Smooth muscle cell (in vitro differentiated cells): ENCODE results near the gene CSMD2. TPM values are rescaled to one million over a fixed set of nuclear protein-coding genes. Genes with fewer than 3 reads are reported as not detected.
A peak's percentile ranks its signal among the peaks of the same experiment; 100 is the strongest.

Experiments used
- DNase-seq: peaks from one replicate; lab custom pipeline; 2025; ENCODE audit not compliant: unreplicated experiment; lab: John Stamatoyannopoulos, UW
- H2AFZ ChIP-seq: fragments of 200-600 bp; sonication (generic); 2 replicates; pipeline ENCODE4 v1.6.0; 2016; ENCODE audit warnings: antibody characterized with exemption, low read depth, mild to moderate bottlenecking
- H3F3A ChIP-seq: fragments of 200-600 bp; sonication (generic); 2 replicates; pipeline ENCODE4 v1.6.0; 2017; ENCODE audit warnings: antibody characterized with exemption, low read depth
- H3K27ac ChIP-seq: fragments of 200-600 bp; sonication (generic); 2 replicates; pipeline ENCODE4 v1.5.1; 2016; ENCODE audit warnings: low read depth, mild to moderate bottlenecking
- H3K27me3 ChIP-seq: fragments of 200-600 bp; sonication (generic); 2 replicates; pipeline ENCODE4 v1.6.1; 2016; ENCODE audit warnings: low read depth, mild to moderate bottlenecking
- H3K36me3 ChIP-seq: fragments of 200-600 bp; sonication (generic); 2 replicates; pipeline ENCODE4 v1.5.1; 2016; ENCODE audit warnings: low read depth
- H3K4me1 ChIP-seq: fragments of 200-600 bp; sonication (generic); 2 replicates; pipeline ENCODE4 v1.5.1; 2016; ENCODE audit warnings: low read depth
- H3K4me2 ChIP-seq: fragments of 200-600 bp; sonication (generic); 2 replicates; pipeline ENCODE4 v1.6.0; 2016; ENCODE audit warnings: mild to moderate bottlenecking
- H3K4me3 ChIP-seq: fragments of 200-600 bp; sonication (generic); 2 replicates; pipeline ENCODE4 v1.5.1; 2016; ENCODE audit warnings: mild to moderate bottlenecking
- H3K79me2 ChIP-seq: fragments of 200-600 bp; sonication (generic); 2 replicates; pipeline ENCODE4 v1.6.0; 2016; ENCODE audit warnings: low read depth, mild to moderate bottlenecking
- H3K9ac ChIP-seq: fragments of 200-600 bp; sonication (generic); 2 replicates; pipeline ENCODE4 v1.6.0; 2016; ENCODE audit warnings: low read depth
- H3K9me3 ChIP-seq: fragments of 200-600 bp; sonication (generic); replicated peaks from 2 replicates; pipeline ENCODE4 v1.5.1; 2016; ENCODE audit warnings: low read depth
- H4K20me1 ChIP-seq: fragments of 200-600 bp; sonication (generic); 2 replicates; pipeline ENCODE4 v1.6.0; 2016; ENCODE audit warnings: low read depth
- CTCF ChIP-seq: fragments of 200-600 bp; sonication (generic); IDR thresholded peaks from 2 replicates; pipeline ENCODE4 v1.5.1; 2017; ENCODE audit warnings: borderline replicate concordance, mild to moderate bottlenecking, antibody characterized with exemption; ENCODE audit not compliant: insufficient read depth, poor library complexity, severe bottlenecking
- WGBS: methylation state at CpG from one replicate; pipeline ENCODE4 v1.1.7; 2016; ENCODE audit warnings: low lambda C conversion rate; 5-methylcytosine and 5-hydroxymethylcytosine counted together
- polyA plus RNA-seq: library from polyadenylated mRNA; unstranded; fragments of >200 nt; fragmentation: Nextera tagmentation; extraction: Ambion mirVana; gene quantifications from 2 replicates; pipeline ENCODE4 v1.2.1, GENCODE V29; 2016
- total RNA-seq: library from RNA; depleted of rRNA; stranded (reverse); fragments of >200 nt; gene quantifications from 2 replicates; pipeline ENCODE4 v1.2.3, GENCODE V29; 2014

The CSMD2 gene
- total and polyA plus RNA-seq, 2 experiments from 2014 or later = 0.65 to 1.8 TPM

GRCh38 chr1:33880305-33880704, 284.7 kb downstream of the CSMD2 start:
- Histone ChIP-seq H3K79me2 (no peaks in the 10 kb centered on the region), H3K9me3 (no peaks in the 10 kb centered on the region), H2AFZ (no peak overlapping the region), H3K27ac (no peak overlapping the region), H3K4me3 (no peak overlapping the region), H3K4me2 (no peak overlapping the region), H3K9ac (no peak overlapping the region), H3F3A (no peaks in the 10 kb centered on the region), H3K27me3 (peaks cover 15% of the 10 kb centered on the region), H4K20me1 (no peaks in the 10 kb centered on the region), H3K36me3 (no peaks in the 10 kb centered on the region), H3K4me1 (no peaks in the 10 kb centered on the region)
- 61% methylated on average over 2 of the region's 2 CpGs for WGBS
- no peak for DNase-seq
- no peak for TF ChIP-seq CTCF

- 92% methylated on average over 2 of the region's 2 CpGs for WGBS
- DNase-seq = no peak
- Histone ChIP-seq H3K9me3 (no peaks in the 10 kb centered on the region), H3K9ac (no peak overlapping the region), H3K4me1 (no peaks in the 10 kb centered on the region), H4K20me1 (no peaks in the 10 kb centered on the region), H2AFZ (no peak overlapping the region), H3F3A (no peaks in the 10 kb centered on the region), H3K4me3 (no peak overlapping the region), H3K27ac (no peak overlapping the region), H3K27me3 (peaks cover 15% of the 10 kb centered on the region), H3K4me2 (no peak overlapping the region), H3K36me3 (no peaks in the 10 kb centered on the region), H3K79me2 (no peaks in the 10 kb centered on the region)
- no peak for TF ChIP-seq CTCF
These were observed 286.6 kb downstream of the CSMD2 start for GRCh38 chr1:33878392-33878791.

GRCh38 chr1:33876970-33877650, 287.9 kb downstream of the CSMD2 start:
- Histone ChIP-seq H3F3A (no peaks in the 10 kb centered on the region), H3K9ac (no peak overlapping the region), H3K27ac (no peak overlapping the region), H3K4me1 (no peaks in the 10 kb centered on the region), H3K27me3 (peaks cover 4% of the 10 kb centered on the region), H3K4me3 (no peak overlapping the region), H3K36me3 (no peaks in the 10 kb centered on the region), H3K4me2 (no peak overlapping the region), H3K79me2 (no peaks in the 10 kb centered on the region), H3K9me3 (no peaks in the 10 kb centered on the region), H4K20me1 (no peaks in the 10 kb centered on the region), H2AFZ (no peak overlapping the region)
- TF ChIP-seq CTCF = no peak
- WGBS = 73% methylated on average over 5 of the region's 5 CpGs
- DNase-seq = no peak

- H3F3A ChIP-seq = no peaks in the 10 kb centered on the region
- WGBS = 78% methylated on average over 3 of the region's 3 CpGs
- TF ChIP-seq CTCF = peak; percentile 17
- no peaks in the 10 kb centered on the region for H3K27me3 ChIP-seq
- no peaks in the 10 kb centered on the region for H3K4me1 ChIP-seq
- H3K79me2 ChIP-seq = no peaks in the 10 kb centered on the region
- DNase-seq = no peak
- H4K20me1 ChIP-seq = no peaks in the 10 kb centered on the region
- H3K4me3 ChIP-seq = no peak overlapping the region
- H3K27ac ChIP-seq = no peak overlapping the region
- no peaks in the 10 kb centered on the region for H3K9me3 ChIP-seq
- H3K9ac ChIP-seq = no peak overlapping the region
- H3K4me2 ChIP-seq = no peak overlapping the region
- H3K36me3 ChIP-seq = no peaks in the 10 kb centered on the region
- no peak overlapping the region for H2AFZ ChIP-seq
These were observed 289.2 kb downstream of the CSMD2 start for GRCh38 chr1:33875862-33876261.
